HUES48 (cell line): ENCODE measurements around the gene COL11A1.
"Not testable (repeated sequence)": the region's sequence is repeated elsewhere in the genome, so short reads cannot be mapped to it uniquely, and the experiment has no call there.

Source experiments
- H3K27ac ChIP-seq: one replicate; pipeline ENCODE4 v1.7.0; 2013; ENCODE audit warnings: low read depth, low read length, inconsistent platforms
- H3K27me3 ChIP-seq: 2 replicates; pipeline ENCODE4 v1.6.1; 2013; ENCODE audit warnings: mild to moderate bottlenecking, low read length; ENCODE audit not compliant: control insufficient read depth, insufficient read depth
- H3K36me3 ChIP-seq: 2 replicates; pipeline ENCODE4 v1.6.1; 2013; ENCODE audit warnings: low read length; ENCODE audit not compliant: control insufficient read depth, insufficient read depth
- H3K4me1 ChIP-seq: 2 replicates; pipeline ENCODE4 v1.6.1; 2013; ENCODE audit warnings: mild to moderate bottlenecking, low read length; ENCODE audit not compliant: control insufficient read depth, insufficient read depth
- H3K4me3 ChIP-seq: 2 replicates; pipeline ENCODE4 v1.5.1; 2013; ENCODE audit warnings: mild to moderate bottlenecking, low read depth, low read length
- H3K9ac ChIP-seq: 2 replicates; pipeline ENCODE4 v1.6.1; 2013; ENCODE audit warnings: mild to moderate bottlenecking, low read depth, low read length, moderate library complexity
- H3K9me3 ChIP-seq: 2 replicates; pipeline ENCODE4 v1.6.1; 2013; ENCODE audit warnings: low read length; ENCODE audit not compliant: control insufficient read depth, insufficient read depth

The COL11A1 gene

DNA sequence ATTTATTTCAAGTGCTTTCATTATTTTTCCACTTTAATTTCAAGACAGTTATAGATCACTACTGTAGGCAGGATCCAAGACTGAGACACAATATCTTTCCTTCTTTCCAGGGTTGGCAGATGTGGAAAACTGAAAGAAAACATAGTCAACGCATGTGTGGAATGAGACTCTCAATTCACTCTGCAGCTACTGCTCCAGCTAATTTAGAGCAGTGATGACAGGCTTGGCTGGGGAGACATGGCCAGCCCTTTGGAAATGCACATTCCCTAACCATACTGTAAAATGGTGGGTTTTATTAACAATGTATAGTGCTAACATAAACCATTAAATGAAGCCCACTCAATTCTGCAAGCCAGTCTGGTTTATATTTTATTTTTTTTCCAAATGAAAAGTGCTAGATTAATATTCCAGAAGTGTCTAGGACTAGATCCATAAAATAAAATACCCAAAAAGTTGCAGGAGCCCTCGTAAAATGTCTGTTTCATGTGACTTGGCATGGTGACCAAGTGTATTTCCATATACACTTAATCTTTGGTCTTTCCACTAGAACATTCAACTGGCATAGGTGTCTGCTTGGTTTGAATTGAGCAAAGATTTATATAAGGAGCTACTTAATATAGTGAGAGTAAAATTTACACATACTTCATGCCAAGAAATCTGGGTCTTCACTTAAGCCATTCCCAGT lies 32.9 kb downstream of the COL11A1 start:
- Histone ChIP-seq H3K4me3 (no peak overlapping the region), H3K36me3 (no peaks in the 10 kb centered on the region), H3K27ac (no peak overlapping the region), H3K27me3 (no peaks in the 10 kb centered on the region), H3K4me1 (no peaks in the 10 kb centered on the region), H3K9me3 (no peaks in the 10 kb centered on the region), H3K9ac (no peak overlapping the region)

DNA sequence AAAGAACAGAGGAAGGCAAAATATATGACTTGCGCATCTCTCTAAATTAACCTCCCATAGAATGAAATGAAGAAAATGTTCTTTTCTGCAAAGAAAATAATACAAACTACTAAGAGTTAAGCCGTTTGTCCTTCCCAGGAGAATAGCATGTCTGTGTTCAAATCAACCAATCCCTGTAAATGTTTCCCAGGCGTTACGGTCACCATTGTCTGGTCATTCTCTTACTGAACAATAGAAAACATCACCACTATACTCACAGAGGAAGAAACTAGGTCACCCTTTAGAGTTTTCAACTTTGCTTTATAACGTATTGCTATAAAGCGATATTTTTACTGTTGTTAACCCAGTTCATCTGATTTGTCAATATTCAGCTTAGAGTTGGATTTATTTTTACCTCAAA lies 34.1 kb downstream of the COL11A1 start:
- Histone ChIP-seq H3K27me3 (no peaks in the 10 kb centered on the region), H3K4me3 (no peak overlapping the region), H3K36me3 (no peaks in the 10 kb centered on the region), H3K27ac (no peak overlapping the region), H3K4me1 (no peaks in the 10 kb centered on the region), H3K9ac (no peak overlapping the region), H3K9me3 (no peaks in the 10 kb centered on the region)

DNA sequence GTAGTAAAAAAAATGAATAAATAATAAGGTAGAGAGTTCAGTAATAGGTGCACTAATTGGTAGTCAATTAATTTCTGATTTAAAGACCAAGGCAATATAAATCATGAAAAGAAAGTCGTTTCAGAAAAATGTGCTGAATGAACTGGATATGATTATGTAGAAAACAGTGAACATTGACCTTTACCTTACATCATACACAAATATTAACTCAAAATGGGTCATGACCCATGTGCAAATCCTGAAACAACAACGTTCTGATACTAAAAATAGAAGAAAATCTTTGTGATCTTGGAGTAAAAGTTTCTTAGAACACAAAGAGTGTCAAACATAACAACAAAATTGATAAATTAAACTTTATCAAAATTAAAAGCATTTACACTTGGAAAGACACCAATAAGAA lies 39.1 kb downstream of the COL11A1 start:
- Histone ChIP-seq H3K27ac (no peak overlapping the region), H3K36me3 (no peaks in the 10 kb centered on the region), H3K4me1 (no peaks in the 10 kb centered on the region), H3K27me3 (no peaks in the 10 kb centered on the region), H3K4me3 (no peak overlapping the region), H3K9ac (no peak overlapping the region), H3K9me3 (no peaks in the 10 kb centered on the region)

DNA sequence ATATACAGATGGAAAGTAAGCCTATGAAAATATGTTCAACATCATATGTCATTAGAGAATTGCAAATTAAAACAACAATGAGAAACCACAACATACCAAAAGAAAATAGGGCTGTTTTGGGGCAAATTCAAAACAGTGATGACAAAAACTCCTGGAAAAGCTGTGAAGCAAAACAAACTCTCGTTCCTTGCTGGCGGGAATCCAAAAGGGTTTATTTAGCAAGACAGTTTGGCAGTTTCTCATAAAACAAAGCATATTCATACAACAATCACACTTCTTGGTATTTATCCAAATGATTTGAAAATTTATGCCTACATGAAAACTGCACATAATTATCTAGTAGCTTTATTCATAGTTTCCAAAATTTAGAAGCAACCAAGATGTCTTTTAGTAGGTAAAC lies 44.4 kb downstream of the COL11A1 start:
- H3K27me3 ChIP-seq = no peaks in the 10 kb centered on the region
- H3K9me3 ChIP-seq = no peaks in the 10 kb centered on the region
- no peak overlapping the region for H3K9ac ChIP-seq
- no peaks in the 10 kb centered on the region for H3K4me1 ChIP-seq
- H3K4me3 ChIP-seq = no peak overlapping the region
- no peaks in the 10 kb centered on the region for H3K36me3 ChIP-seq
- no peak overlapping the region for H3K27ac ChIP-seq

DNA sequence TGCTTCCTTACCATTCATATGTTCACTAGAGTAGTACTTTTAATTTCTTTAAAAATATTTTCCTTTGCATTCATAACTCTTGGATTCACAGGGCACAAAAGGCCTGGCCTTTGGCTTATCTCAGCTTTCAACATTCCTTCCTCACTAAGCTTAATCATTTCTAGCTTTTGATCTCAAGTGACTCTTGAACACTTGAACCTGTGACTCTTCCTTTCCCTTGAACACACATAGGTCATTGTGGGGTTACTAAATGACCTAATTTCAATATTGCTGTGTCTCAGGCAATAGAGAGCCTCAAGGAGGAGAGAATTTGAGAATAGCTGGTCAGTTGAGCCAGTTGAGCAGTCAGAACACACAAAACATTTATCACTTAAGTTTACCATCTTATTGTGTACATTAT lies 49.9 kb downstream of the COL11A1 start:
- Histone ChIP-seq H3K27ac (no peak overlapping the region), H3K27me3 (no peaks in the 10 kb centered on the region), H3K9me3 (no peaks in the 10 kb centered on the region; the same call in 1 of the 2 replicates), H3K4me3 (no peak overlapping the region), H3K4me1 (no peaks in the 10 kb centered on the region), H3K9ac (no peak overlapping the region), H3K36me3 (no peaks in the 10 kb centered on the region)

DNA sequence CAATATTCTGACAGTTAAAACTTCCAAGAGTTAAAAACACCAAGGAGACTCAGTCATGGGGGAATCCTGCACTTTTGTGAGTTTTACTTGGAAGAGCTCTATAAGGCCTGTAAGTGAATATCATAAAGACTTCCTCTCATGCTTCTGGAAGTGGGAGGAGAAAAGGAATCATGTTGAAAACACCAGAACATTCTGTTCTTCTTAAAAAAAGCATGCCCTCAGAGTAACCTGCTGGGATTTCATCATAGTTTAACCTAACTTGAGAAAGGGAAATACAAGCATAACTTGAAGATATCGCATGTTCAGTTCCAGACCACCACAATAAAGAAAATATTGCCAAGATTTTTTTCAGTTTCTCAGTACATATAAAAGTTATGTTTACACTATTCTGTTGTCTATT lies 51.9 kb downstream of the COL11A1 start:
- Histone ChIP-seq H3K9me3 (peaks cover 13% of the 10 kb centered on the region), H3K27me3 (no peaks in the 10 kb centered on the region), H3K4me1 (no peaks in the 10 kb centered on the region), H3K36me3 (no peaks in the 10 kb centered on the region), H3K27ac (no peak overlapping the region), H3K9ac (no peak overlapping the region), H3K4me3 (no peak overlapping the region)

DNA sequence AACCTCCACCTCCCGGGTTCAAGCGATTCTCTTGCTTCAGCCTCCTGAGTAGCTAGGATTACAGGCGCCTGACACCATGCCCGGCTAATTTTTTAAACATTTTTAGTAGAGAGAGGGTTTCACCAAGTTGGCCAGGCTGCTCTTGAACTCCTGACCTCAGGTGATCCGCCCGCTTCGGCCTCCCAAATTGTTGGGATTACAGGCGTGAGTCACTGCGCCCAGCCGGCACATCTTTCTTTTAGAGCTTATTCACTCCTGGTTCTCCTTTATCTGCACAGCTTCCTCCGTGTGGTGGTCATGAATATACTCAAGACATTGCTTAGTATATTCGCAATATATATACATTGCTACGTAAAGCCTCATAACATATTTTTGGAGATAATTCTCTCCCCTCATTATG lies 80.2 kb downstream of the COL11A1 start:
- not testable (repeated sequence) for H3K4me3 ChIP-seq, H3K9ac ChIP-seq, H3K27ac ChIP-seq, H3K27me3 ChIP-seq, H3K9me3 ChIP-seq, H3K4me1 ChIP-seq, H3K36me3 ChIP-seq

DNA sequence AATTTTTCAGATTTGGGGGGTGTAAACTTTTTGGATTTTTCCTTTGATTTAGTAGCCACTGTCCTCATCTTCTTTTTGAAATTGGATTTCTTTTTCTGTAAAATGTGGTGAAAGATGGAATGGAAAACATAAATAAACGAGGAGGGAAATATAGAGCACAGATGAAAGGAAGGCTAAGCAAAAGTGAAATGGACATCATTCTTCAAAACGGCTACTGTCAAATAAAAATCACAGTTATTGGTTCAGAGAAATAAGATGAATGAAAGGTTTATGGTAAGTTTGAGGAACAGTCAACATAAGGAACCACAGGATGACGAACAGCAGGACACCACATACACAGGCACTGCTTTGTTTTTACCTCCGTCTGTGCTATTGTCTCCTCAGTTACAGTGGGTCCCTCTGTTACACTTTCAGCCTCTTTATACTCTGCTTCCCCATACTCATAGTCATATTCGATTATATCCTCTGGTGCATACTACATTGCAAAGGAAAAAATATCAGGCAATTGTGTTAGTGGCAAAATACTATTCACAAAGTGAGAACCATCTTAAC lies 82.4 kb downstream of the COL11A1 start:
- Histone ChIP-seq H3K4me3 (no peak overlapping the region), H3K36me3 (no peaks in the 10 kb centered on the region), H3K27ac (no peak overlapping the region), H3K4me1 (peaks cover 6% of the 10 kb centered on the region), H3K27me3 (no peaks in the 10 kb centered on the region), H3K9me3 (no peaks in the 10 kb centered on the region), H3K9ac (no peak overlapping the region)

DNA sequence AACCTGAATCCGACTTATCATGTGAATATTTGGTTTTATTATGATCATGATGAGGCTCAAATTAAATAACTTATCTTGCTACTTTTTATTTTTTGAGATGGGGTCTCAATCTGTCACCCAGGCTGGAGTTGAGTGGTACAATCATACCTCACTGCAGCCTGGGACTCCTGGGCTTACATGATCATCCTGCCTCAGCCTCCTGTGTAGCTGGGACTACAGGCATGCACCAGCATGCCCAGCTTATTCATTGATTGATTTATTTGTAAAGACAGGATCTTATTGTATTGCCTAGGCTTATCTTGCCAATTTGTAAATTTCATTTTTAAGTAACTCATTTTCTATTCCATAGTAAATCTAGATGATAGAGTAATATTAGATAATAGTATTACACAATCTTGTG lies 84.3 kb downstream of the COL11A1 start:
- Histone ChIP-seq H3K4me1 (peaks cover 6% of the 10 kb centered on the region), H3K9ac (no peak overlapping the region), H3K4me3 (no peak overlapping the region)

DNA sequence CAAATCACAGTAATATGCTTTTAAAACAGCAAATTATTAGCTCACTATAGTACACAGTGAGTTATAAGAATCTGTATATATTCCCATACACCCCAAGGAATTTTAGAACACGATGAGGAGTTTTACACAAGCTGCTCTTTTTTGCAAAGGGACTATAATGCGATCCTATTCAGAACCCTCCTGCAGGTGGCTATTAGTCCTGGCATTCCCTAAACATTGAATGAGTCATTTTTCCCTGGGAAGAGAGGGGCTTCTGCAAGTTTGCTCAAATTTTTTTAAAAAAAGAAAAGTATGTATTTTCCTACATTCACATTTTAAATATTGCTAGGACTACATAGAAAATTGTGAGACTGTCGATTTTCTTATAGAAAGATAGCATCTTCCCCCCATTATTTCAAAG lies 106.3 kb downstream of the COL11A1 start:
- Histone ChIP-seq H3K4me3 (no peak overlapping the region), H3K27ac (no peak overlapping the region), H3K9ac (no peak overlapping the region), H3K4me1 (no peaks in the 10 kb centered on the region), H3K36me3 (no peaks in the 10 kb centered on the region), H3K27me3 (no peaks in the 10 kb centered on the region), H3K9me3 (no peaks in the 10 kb centered on the region)

More for the DNA sequence above, 84.3 kb downstream of the COL11A1 start:
- no peaks in the 10 kb centered on the region for H3K27me3 ChIP-seq
- H3K36me3 ChIP-seq = no peaks in the 10 kb centered on the region
- no peak overlapping the region for H3K27ac ChIP-seq
- no peaks in the 10 kb centered on the region for H3K9me3 ChIP-seq

DNA sequence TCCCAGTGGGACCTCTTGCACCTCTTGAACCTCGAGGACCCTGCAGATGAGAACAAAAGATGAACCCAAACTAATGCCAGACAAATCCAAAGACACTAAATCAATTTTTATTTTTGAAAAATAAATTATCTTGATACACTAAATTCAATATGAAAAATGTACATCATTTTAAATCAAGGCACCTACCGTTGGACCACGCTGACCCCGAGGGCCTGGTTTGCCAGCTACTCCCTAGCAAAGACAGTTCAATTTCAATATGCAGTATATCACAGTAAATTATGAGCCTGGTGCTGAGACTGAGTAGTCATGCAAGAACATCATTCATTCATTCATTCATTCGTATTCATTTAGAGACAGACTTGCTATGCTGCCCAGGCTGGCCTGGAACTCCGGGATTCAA lies 129.4 kb downstream of the COL11A1 start:
- Histone ChIP-seq H3K36me3 (no peaks in the 10 kb centered on the region), H3K27ac (no peak overlapping the region), H3K4me3 (no peak overlapping the region), H3K27me3 (no peaks in the 10 kb centered on the region), H3K4me1 (no peaks in the 10 kb centered on the region), H3K9ac (no peak overlapping the region), H3K9me3 (no peaks in the 10 kb centered on the region)
